HepG2 (cell line): Measurements from ENCODE around the gene FILIP1. TPM values are rescaled to one million over a fixed set of nuclear protein-coding genes. Genes with fewer than 3 reads are reported as not detected.

Source experiments
- CEBPB ChIP-seq: IDR thresholded peaks from 2 replicates; pipeline ENCODE4 v1.6.1; 2011; ENCODE audit warnings: low read depth, low read length, improper control_type of control experiment, borderline replicate concordance
- GABPA ChIP-seq, 2 experiments: IDR thresholded peaks; 2 replicates each; pipeline ENCODE4 v1.6.1; 2011 to 2016; ENCODE audit warnings: low read depth in 2 of 2, low read length in 1 of 2, missing biosample characterization in 1 of 2, missing genetic modification characterization in 1 of 2
- LCORL ChIP-seq, 2 experiments: fragments of 450-650 bp in 1 of 2; sonication (generic) in 1 of 2; formaldehyde crosslinking in 1 of 2; IDR thresholded peaks; 2 replicates each; pipeline versions ENCODE4 v1.5.0 to v1.6.1; 2017 to 2020; ENCODE audit warnings: antibody characterized with exemption in 1 of 2, missing genetic modification reagents in 1 of 2
- MED1 ChIP-seq: sonication (generic); formaldehyde crosslinking; IDR thresholded peaks from 2 replicates; pipeline ENCODE4 v1.4.0; 2020; ENCODE audit warnings: missing genetic modification reagents
- NFIB ChIP-seq: sonication (generic); formaldehyde crosslinking; IDR thresholded peaks from 2 replicates; pipeline ENCODE4 v1.9.0; 2021; ENCODE audit warnings: missing genetic modification reagents, mild to moderate bottlenecking, borderline replicate concordance
- PHB2 ChIP-seq: fragments of 450-650 bp; IDR thresholded peaks from 2 replicates; pipeline ENCODE4 v1.6.1; 2018; ENCODE audit not compliant: partially characterized antibody
- PHF20 ChIP-seq: sonication (generic); formaldehyde crosslinking; IDR thresholded peaks from 2 replicates; pipeline ENCODE4 v1.5.0; 2020; ENCODE audit warnings: mild to moderate bottlenecking, missing genetic modification reagents
- RBM39 ChIP-seq: fragments of 200-400 bp; formaldehyde crosslinking; IDR thresholded peaks from one replicate; pipeline ENCODE4 v1.6.1; 2018; ENCODE audit warnings: antibody characterized with exemption, mild to moderate bottlenecking, low read depth, low read length; ENCODE audit not compliant: poor library complexity, severe bottlenecking
- RCOR2 ChIP-seq: IDR thresholded peaks from 2 replicates; pipeline ENCODE4 v1.6.1; 2016; ENCODE audit warnings: missing biosample characterization, missing genetic modification reagents
- SIX1 ChIP-seq: sonication (generic); formaldehyde crosslinking; IDR thresholded peaks from 2 replicates; pipeline ENCODE4 v1.4.0; 2020; ENCODE audit warnings: missing genetic modification reagents, borderline replicate concordance
- SMC3 ChIP-seq: IDR thresholded peaks from 2 replicates; pipeline ENCODE4 v1.6.1; 2011; ENCODE audit warnings: low read length, improper control_type of control experiment
- TBL1XR1 ChIP-seq: fragments of 150-350 bp; IDR thresholded peaks from 2 replicates; pipeline ENCODE4 v1.6.1; 2014; ENCODE audit warnings: borderline replicate concordance, low read length; ENCODE audit not compliant: partially characterized antibody
- ZNF101 ChIP-seq: sonication (generic); formaldehyde crosslinking; IDR thresholded peaks from 2 replicates; pipeline ENCODE4 v1.4.0; 2020; ENCODE audit warnings: mild to moderate bottlenecking, low read depth, missing genetic modification reagents, borderline replicate concordance
- ZNF430 ChIP-seq: sonication (generic); formaldehyde crosslinking; IDR thresholded peaks from 2 replicates; pipeline ENCODE4 v1.9.0; 2021; ENCODE audit warnings: mild to moderate bottlenecking, missing genetic modification reagents
- ZNF44 ChIP-seq: sonication (generic); formaldehyde crosslinking; IDR thresholded peaks from 2 replicates; pipeline ENCODE4 v1.5.1; 2020; ENCODE audit warnings: mild to moderate bottlenecking, missing genetic modification reagents
- ZNF839 ChIP-seq: sonication (generic); formaldehyde crosslinking; IDR thresholded peaks from 2 replicates; pipeline ENCODE4 v1.4.0; 2020; ENCODE audit warnings: missing genetic modification reagents, mild to moderate bottlenecking, borderline replicate concordance
- polyA plus RNA-seq, 8 experiments: library from polyadenylated mRNA; depleted of rRNA in 3 of 8; stranded (reverse) in 7 of 8; unstranded in 1 of 8; fragments of >200 nt; fragmentation: Illumina TruSeq in 4 of 8; extraction: Trizol in 4 of 8; gene quantifications; 2 replicates each; pipeline versions ENCODE4 v1.2.1 to v1.2.3, GENCODE V29; 2011 to 2016; ENCODE audit warnings: low read depth in 4 of 8, missing spikeins in 1 of 8, mixed read lengths in 1 of 8; ENCODE audit not compliant: insufficient read depth in 1 of 8
- total RNA-seq, 5 experiments: library from RNA; depleted of rRNA; stranded (reverse); fragments of >200 nt; fragmentation: Illumina TruSeq; extraction: Trizol; gene quantifications; 2 replicates each; pipeline ENCODE4 v1.2.3, GENCODE V29; 2016; ENCODE audit warnings: low read depth in 1 of 5
- TF ChIP-seq, protein P1 (sequence below): sonication (generic); formaldehyde crosslinking; conservative IDR thresholded peaks from 2 replicates; pipeline ENCODE4 v1.4.0; 2020; ENCODE audit warnings: mild to moderate bottlenecking, missing genetic modification reagents, moderate library complexity
- TF ChIP-seq, protein P2 (sequence below): IDR thresholded peaks from 2 replicates; pipeline ENCODE4 v1.6.1; 2012; ENCODE audit warnings: low read length, improper control_type of control experiment
- TF ChIP-seq, protein P3 (sequence below): sonication (generic); formaldehyde crosslinking; IDR thresholded peaks from 2 replicates; pipeline ENCODE4 v1.5.0; 2020; ENCODE audit warnings: missing genetic modification reagents, mild to moderate bottlenecking, borderline replicate concordance
- TF ChIP-seq, protein P4 (sequence below): sonication (generic); formaldehyde crosslinking; conservative IDR thresholded peaks from 2 replicates; pipeline ENCODE4 v1.5.0; 2020; ENCODE audit warnings: missing genetic modification reagents

Gene FILIP1
- total and polyA plus RNA-seq, 2 of the 13 experiments (the other 11 are each of a cell fraction or from before 2014, with no cell fraction given), result not detected

DNA sequence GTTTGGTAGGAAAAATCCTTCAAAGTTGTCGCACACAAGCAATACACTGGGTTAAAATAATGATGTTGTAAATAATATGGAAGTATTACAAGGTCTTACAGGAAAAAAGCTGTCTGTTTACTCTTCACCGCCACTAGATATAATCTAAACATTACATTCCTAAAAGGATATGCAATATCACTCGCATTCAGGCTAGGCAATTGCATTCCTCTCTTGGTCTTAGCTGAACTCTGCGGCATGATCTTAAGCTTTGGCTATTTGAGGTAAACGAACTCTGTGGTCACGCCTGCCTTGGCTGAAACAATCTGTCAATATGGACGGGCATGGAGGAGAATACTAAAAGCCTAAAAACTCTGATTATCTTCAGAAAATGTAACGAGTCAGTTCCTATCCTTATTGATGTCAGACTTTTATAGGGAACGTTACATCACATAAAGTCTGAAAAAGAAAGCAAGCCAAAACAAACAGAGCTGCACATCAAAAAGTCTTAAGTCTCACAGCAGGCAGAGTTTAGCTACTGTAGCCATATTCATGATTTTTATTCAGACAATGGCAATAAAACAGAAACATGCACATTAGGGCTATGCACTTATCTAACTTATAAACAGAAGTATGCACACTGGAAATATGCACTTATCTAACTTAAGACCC, 30.8 kb upstream of the FILIP1 start (continued):
- TF ChIP-seq, protein P1, sequence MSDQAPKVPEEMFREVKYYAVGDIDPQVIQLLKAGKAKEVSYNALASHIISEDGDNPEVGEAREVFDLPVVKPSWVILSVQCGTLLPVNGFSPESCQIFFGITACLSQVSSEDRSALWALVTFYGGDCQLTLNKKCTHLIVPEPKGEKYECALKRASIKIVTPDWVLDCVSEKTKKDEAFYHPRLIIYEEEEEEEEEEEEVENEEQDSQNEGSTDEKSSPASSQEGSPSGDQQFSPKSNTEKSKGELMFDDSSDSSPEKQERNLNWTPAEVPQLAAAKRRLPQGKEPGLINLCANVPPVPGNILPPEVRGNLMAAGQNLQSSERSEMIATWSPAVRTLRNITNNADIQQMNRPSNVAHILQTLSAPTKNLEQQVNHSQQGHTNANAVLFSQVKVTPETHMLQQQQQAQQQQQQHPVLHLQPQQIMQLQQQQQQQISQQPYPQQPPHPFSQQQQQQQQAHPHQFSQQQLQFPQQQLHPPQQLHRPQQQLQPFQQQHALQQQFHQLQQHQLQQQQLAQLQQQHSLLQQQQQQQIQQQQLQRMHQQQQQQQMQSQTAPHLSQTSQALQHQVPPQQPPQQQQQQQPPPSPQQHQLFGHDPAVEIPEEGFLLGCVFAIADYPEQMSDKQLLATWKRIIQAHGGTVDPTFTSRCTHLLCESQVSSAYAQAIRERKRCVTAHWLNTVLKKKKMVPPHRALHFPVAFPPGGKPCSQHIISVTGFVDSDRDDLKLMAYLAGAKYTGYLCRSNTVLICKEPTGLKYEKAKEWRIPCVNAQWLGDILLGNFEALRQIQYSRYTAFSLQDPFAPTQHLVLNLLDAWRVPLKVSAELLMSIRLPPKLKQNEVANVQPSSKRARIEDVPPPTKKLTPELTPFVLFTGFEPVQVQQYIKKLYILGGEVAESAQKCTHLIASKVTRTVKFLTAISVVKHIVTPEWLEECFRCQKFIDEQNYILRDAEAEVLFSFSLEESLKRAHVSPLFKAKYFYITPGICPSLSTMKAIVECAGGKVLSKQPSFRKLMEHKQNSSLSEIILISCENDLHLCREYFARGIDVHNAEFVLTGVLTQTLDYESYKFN (CRISPR knock-in tag), result peak; percentile 78
- TF ChIP-seq ZNF101 (no peak), GABPA (IDR thresholded peaks at IDR 0.05; ENCODE audit: low read depth, low read length) (no peak), GABPA (CRISPR knock-in tag; IDR thresholded peaks at IDR 0.05; ENCODE audit: low read depth) (no peak), SMC3 (no peak), SIX1 (CRISPR knock-in tag) (peak; percentile 56; the same call in 1 of the 2 replicates), PHF20 (CRISPR knock-in tag) (no peak), ZNF839 (no peak), MED1 (CRISPR knock-in tag) (peak; percentile 67), RCOR2 (CRISPR knock-in tag) (peak; percentile 62), TBL1XR1 (peak; percentile 76), NFIB (no peak), CEBPB (peak; percentile 66), ZNF430 (no peak), LCORL (IDR thresholded peaks at IDR 0.05) (no peak), LCORL (CRISPR knock-in tag; IDR thresholded peaks at IDR 0.05) (peak; percentile 37; the same call in 1 of the 2 replicates), RBM39 (no peak), ZNF44 (no peak), PHB2 (no peak)
- TF ChIP-seq, protein P2, sequence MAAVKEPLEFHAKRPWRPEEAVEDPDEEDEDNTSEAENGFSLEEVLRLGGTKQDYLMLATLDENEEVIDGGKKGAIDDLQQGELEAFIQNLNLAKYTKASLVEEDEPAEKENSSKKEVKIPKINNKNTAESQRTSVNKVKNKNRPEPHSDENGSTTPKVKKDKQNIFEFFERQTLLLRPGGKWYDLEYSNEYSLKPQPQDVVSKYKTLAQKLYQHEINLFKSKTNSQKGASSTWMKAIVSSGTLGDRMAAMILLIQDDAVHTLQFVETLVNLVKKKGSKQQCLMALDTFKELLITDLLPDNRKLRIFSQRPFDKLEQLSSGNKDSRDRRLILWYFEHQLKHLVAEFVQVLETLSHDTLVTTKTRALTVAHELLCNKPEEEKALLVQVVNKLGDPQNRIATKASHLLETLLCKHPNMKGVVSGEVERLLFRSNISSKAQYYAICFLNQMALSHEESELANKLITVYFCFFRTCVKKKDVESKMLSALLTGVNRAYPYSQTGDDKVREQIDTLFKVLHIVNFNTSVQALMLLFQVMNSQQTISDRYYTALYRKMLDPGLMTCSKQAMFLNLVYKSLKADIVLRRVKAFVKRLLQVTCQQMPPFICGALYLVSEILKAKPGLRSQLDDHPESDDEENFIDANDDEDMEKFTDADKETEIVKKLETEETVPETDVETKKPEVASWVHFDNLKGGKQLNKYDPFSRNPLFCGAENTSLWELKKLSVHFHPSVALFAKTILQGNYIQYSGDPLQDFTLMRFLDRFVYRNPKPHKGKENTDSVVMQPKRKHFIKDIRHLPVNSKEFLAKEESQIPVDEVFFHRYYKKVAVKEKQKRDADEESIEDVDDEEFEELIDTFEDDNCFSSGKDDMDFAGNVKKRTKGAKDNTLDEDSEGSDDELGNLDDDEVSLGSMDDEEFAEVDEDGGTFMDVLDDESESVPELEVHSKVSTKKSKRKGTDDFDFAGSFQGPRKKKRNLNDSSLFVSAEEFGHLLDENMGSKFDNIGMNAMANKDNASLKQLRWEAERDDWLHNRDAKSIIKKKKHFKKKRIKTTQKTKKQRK, result no peak
- TF ChIP-seq, protein P3, sequence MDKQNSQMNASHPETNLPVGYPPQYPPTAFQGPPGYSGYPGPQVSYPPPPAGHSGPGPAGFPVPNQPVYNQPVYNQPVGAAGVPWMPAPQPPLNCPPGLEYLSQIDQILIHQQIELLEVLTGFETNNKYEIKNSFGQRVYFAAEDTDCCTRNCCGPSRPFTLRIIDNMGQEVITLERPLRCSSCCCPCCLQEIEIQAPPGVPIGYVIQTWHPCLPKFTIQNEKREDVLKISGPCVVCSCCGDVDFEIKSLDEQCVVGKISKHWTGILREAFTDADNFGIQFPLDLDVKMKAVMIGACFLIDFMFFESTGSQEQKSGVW (CRISPR knock-in tag), result no peak
- TF ChIP-seq, protein P4, sequence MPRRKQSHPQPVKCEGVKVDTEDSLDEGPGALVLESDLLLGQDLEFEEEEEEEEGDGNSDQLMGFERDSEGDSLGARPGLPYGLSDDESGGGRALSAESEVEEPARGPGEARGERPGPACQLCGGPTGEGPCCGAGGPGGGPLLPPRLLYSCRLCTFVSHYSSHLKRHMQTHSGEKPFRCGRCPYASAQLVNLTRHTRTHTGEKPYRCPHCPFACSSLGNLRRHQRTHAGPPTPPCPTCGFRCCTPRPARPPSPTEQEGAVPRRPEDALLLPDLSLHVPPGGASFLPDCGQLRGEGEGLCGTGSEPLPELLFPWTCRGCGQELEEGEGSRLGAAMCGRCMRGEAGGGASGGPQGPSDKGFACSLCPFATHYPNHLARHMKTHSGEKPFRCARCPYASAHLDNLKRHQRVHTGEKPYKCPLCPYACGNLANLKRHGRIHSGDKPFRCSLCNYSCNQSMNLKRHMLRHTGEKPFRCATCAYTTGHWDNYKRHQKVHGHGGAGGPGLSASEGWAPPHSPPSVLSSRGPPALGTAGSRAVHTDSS (CRISPR knock-in tag), result no peak
